Measurements from ENCODE around the gene TCF7L1.

- TF ChIP-seq CTCF (IDR thresholded peaks at IDR 0.05): no peak
- TF ChIP-seq POLR2A (IDR thresholded peaks at IDR 0.05): no peak
Observed at GRCh38 chr2:85178154-85178553, 45.0 kb downstream of the TCF7L1 start.

All from uterus (tissue), 2 donors.